GM12878 (cell line): Measurements from ENCODE around the gene AP2B1. TPM values are rescaled to one million over a fixed set of nuclear protein-coding genes. Genes with fewer than 3 reads are reported as not detected.

Source experiments
- ATAC-seq: fragments of 200-7000 bp; cut with Tn5 transposase; 3 replicates; pipeline ENCODE4 v1.9.1; 2020; ENCODE audit warnings: mild to moderate bottlenecking, moderate library complexity
- BruUV-seq: library from RNA; stranded (reverse); fragments of 400-500 nt; replicated peaks from 2 replicates; lab custom pipeline; 2021; lab: Mats Ljungman, UMichigan
- CTCF ChIA-PET: fragments of 300-600 bp; sonication (Branson Sonifier 250); formaldehyde crosslinking; extraction: SDS; loops from one replicate; lab custom pipeline; 2021; ENCODE audit warnings: inconsistent platforms; lab: Yijun Ruan, JAX
- POLR2A ChIA-PET: fragments of 350-600 bp; formaldehyde crosslinking; extraction: SDS; loops from one replicate; lab custom pipeline; 2021; ENCODE audit warnings: inconsistent platforms; lab: Charles Lee
- RAD21 ChIA-PET: fragments of 300-600 bp; sonication (Branson Sonifier 250); formaldehyde crosslinking; loops from one replicate; lab custom pipeline; 2023; ENCODE audit warnings: antibody characterized with exemption; ENCODE audit not compliant: unreplicated experiment; lab: Charles Lee
- SMC1A ChIA-PET: fragments of 300-600 bp; sonication (Branson Sonifier 250); formaldehyde crosslinking; loops from one replicate; lab custom pipeline; 2023; ENCODE audit not compliant: unreplicated experiment, uncharacterized antibody; lab: Charles Lee
- DNase-seq: peaks from one replicate; pipeline ENCODE4 v3.0.0-alpha.2; 2011; ENCODE audit warnings: low read depth, low spot score
- FAIRE-seq: peaks from 3 replicates; lab custom pipeline; 2011; peaks lifted over from hg19 to GRCh38; lab: Jason Lieb, UNC
- H2AFZ ChIP-seq: 2 replicates; pipeline ENCODE4 v1.6.0; 2011; ENCODE audit warnings: low read depth, low read length, control low read depth; ENCODE audit not compliant: control insufficient read depth
- H3K27ac ChIP-seq: 2 replicates; pipeline ENCODE4 v1.5.1; 2011; ENCODE audit warnings: control low read depth; ENCODE audit not compliant: control insufficient read depth, insufficient read depth
- H3K27me3 ChIP-seq, 2 experiments: replicated peaks in 1 of 2; 2 replicates each; pipeline versions ENCODE4 v1.6.0 to v1.6.1; 2011; ENCODE audit warnings: low read length in 1 of 2; ENCODE audit not compliant: control insufficient read depth in 2 of 2, insufficient read depth in 2 of 2
- H3K36me3 ChIP-seq, 2 experiments: 2 replicates each; pipeline ENCODE4 v1.5.1; 2011; ENCODE audit warnings: low read length in 1 of 2; ENCODE audit not compliant: control insufficient read depth in 2 of 2, insufficient read depth in 2 of 2
- H3K4me1 ChIP-seq: 2 replicates; pipeline ENCODE4 v1.6.1; 2011; ENCODE audit warnings: mild to moderate bottlenecking, low read length, moderate library complexity, mixed read lengths; ENCODE audit not compliant: control insufficient read depth, insufficient read depth
- H3K4me2 ChIP-seq: 2 replicates; pipeline ENCODE4 v1.6.0; 2011; ENCODE audit warnings: control low read depth; ENCODE audit not compliant: control insufficient read depth, insufficient read depth
- H3K4me3 ChIP-seq: fragments of 200-600 bp; sonication (generic); 2 replicates; pipeline ENCODE4 v1.5.1; 2016
- H3K79me2 ChIP-seq: 2 replicates; pipeline ENCODE4 v1.6.0; 2011; ENCODE audit warnings: low read length; ENCODE audit not compliant: control insufficient read depth, insufficient read depth
- H3K9ac ChIP-seq: 2 replicates; pipeline ENCODE4 v1.8.0; 2011; ENCODE audit warnings: low read length, control low read depth, mixed read lengths; ENCODE audit not compliant: control insufficient read depth, insufficient read depth
- H3K9me3 ChIP-seq: replicated peaks from 3 replicates; pipeline ENCODE4 v1.5.1; 2011; ENCODE audit warnings: mild to moderate bottlenecking, low read length; ENCODE audit not compliant: control insufficient read depth, insufficient read depth
- H4K20me1 ChIP-seq: 2 replicates; pipeline ENCODE4 v1.6.0; 2011; ENCODE audit not compliant: control insufficient read depth, insufficient read depth
- GABPA ChIP-seq: IDR thresholded peaks from 2 replicates; pipeline ENCODE4 v1.6.1; 2014; ENCODE audit warnings: antibody characterized with exemption, low read depth, mild to moderate bottlenecking, inconsistent platforms
- IKZF2 ChIP-seq, 2 experiments: fragments of 450-650 bp; IDR thresholded peaks; 2 replicates each; pipeline ENCODE4 v1.6.1; 2017; ENCODE audit warnings: mild to moderate bottlenecking in 2 of 2, moderate library complexity in 2 of 2
- NFYB ChIP-seq: IDR thresholded peaks from 2 replicates; pipeline ENCODE4 v1.6.1; 2011; ENCODE audit warnings: low read depth, mild to moderate bottlenecking, low read length, improper control_type of control experiment, moderate library complexity; ENCODE audit not compliant: insufficient read depth
- POU2F2 ChIP-seq: IDR thresholded peaks from 3 replicates; pipeline ENCODE4 v1.6.1; 2011; ENCODE audit warnings: low read depth, mild to moderate bottlenecking, low read length, borderline replicate concordance
- SREBF1 ChIP-seq: IDR thresholded peaks from 2 replicates; pipeline ENCODE4 v1.6.1; 2012; ENCODE audit warnings: mild to moderate bottlenecking, low read length
- WGBS: methylation state at CpG from one replicate; pipeline ENCODE4 v1.1.6; 2016; ENCODE audit warnings: low lambda C conversion rate; ENCODE audit not compliant: insufficient replicate concordance, insufficient coverage; ENCODE audit errors: missing lambda C conversion rate; 5-methylcytosine and 5-hydroxymethylcytosine counted together
- in situ Hi-C: fragments of 300-500 bp; cut with MboI; formaldehyde crosslinking; loops from 9 replicates; pipeline ENCODE4 v1.14.3; 2018; ENCODE audit warnings: mixed read lengths
- intact Hi-C: fragments of 100-400 bp; cut with micrococcal nuclease; formaldehyde crosslinking; loops from one replicate; pipeline ENCODE4 v1.14.2; 2022; ENCODE audit not compliant: unreplicated experiment
- polyA plus RNA-seq, 11 experiments: library from polyadenylated mRNA; depleted of rRNA in 4 of 11; unstranded in 6 of 11; stranded (reverse) in 5 of 11; fragments of >200 nt; fragmentation: Nextera tagmentation in 4 of 11; fragmentation: Illumina TruSeq in 1 of 11; extraction: Ambion mirVana in 4 of 11; extraction: Trizol in 1 of 11; gene quantifications; 1 replicate in 1 of 11; 2 replicates in 10 of 11; pipeline versions ENCODE4 v1.2.1 to v1.2.3, GENCODE V29; 2011 to 2016; ENCODE audit warnings: inconsistent platforms in 2 of 11, missing spikeins in 2 of 11, low read depth in 1 of 11
- total RNA-seq, 4 experiments: library from RNA; depleted of rRNA in 3 of 4; stranded (reverse); fragments of >200 nt in 3 of 4; fragmentation: Illumina TruSeq in 1 of 4; extraction: Trizol in 1 of 4; gene quantifications; 2 replicates each; pipeline versions ENCODE4 v1.2.1 to v1.2.3, GENCODE V29; 2013 to 2021
- TF ChIP-seq, protein P1 (sequence below): fragments of 450-650 bp; IDR thresholded peaks from 2 replicates; pipeline ENCODE4 v1.6.1; 2017; ENCODE audit warnings: mild to moderate bottlenecking

AP2B1 gene
- total and polyA plus RNA-seq, 10 of the 15 experiments (the other 5 are each of a cell fraction or from before 2014, with no cell fraction given): 18.6 to 112 (median 53.9) TPM

GRCh38 chr17:35769895-35770486 lies 182.9 kb downstream of the AP2B1 start (continued):
- TF ChIP-seq, protein P1, sequence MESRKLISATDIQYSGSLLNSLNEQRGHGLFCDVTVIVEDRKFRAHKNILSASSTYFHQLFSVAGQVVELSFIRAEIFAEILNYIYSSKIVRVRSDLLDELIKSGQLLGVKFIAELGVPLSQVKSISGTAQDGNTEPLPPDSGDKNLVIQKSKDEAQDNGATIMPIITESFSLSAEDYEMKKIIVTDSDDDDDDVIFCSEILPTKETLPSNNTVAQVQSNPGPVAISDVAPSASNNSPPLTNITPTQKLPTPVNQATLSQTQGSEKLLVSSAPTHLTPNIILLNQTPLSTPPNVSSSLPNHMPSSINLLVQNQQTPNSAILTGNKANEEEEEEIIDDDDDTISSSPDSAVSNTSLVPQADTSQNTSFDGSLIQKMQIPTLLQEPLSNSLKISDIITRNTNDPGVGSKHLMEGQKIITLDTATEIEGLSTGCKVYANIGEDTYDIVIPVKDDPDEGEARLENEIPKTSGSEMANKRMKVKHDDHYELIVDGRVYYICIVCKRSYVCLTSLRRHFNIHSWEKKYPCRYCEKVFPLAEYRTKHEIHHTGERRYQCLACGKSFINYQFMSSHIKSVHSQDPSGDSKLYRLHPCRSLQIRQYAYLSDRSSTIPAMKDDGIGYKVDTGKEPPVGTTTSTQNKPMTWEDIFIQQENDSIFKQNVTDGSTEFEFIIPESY: peak; percentile 60; the same call in 1 of the 2 replicates
- TF ChIP-seq POU2F2: no peak
- TF ChIP-seq GABPA: no peak

GRCh38 chr17:35773129-35773528 lies 186.0 kb downstream of the AP2B1 start:
- in situ Hi-C loops (no loop called here), intact Hi-C loops (no loop called here)
- ChIA-PET RAD21 (no interaction called here), SMC1A (no interaction called here), CTCF (no interaction called here), POLR2A (no interaction called here)
- H3K4me1 ChIP-seq: no peaks in the 10 kb centered on the region
- H3K9ac ChIP-seq: no peak overlapping the region
- DNase-seq (no peak), ATAC-seq (no peak), FAIRE-seq (no peak)
- no TSS peak for BruUV-seq
- no peaks in the 10 kb centered on the region for H3K79me2 ChIP-seq
- H3K4me2 ChIP-seq: no peak overlapping the region
- whole genome bisulfite sequencing: 42% methylated on average over 20 of the region's 20 CpGs
- H3K36me3 ChIP-seq: no peaks in the 10 kb centered on the region
- no peaks in the 10 kb centered on the region for H3K9me3 ChIP-seq
- no peak overlapping the region for H3K4me3 ChIP-seq
- H4K20me1 ChIP-seq: no peaks in the 10 kb centered on the region
- TF ChIP-seq NFYB (no peak), SREBF1 (no peak), IKZF2 (IDR thresholded peaks at IDR 0.05) (no peak)
- no peak overlapping the region for H2AFZ ChIP-seq
- H3K27ac ChIP-seq: no peak overlapping the region
- peaks cover 5 to 6% of the 10 kb centered on the region in 2 experiments for H3K27me3 ChIP-seq
